Middle frontal gyrus (tissue), 1 donor: ENCODE measurements around the gene PAM.
"Not testable (repeated sequence)": the region's sequence is repeated elsewhere in the genome, so short reads cannot be mapped to it uniquely, and the experiment has no call there.

Experiments
- DNase-seq: peaks from one replicate; pipeline ENCODE4 v3.0.0-alpha.2; 2015; ENCODE audit warnings: low spot score; ENCODE audit errors: extremely low spot score

PAM gene

GRCh38 chr5:103037673-103038455 lies 282.8 kb downstream of the PAM start:
- DNase-seq, result no peak

- DNase-seq, result peak; percentile 33
Observed at GRCh38 chr5:103041071-103041676, 286.1 kb downstream of the PAM start.

GRCh38 chr5:103046706-103047105 lies 291.6 kb downstream of the PAM start:
- DNase-seq, result not testable (repeated sequence)

- no peak for DNase-seq
Observed at GRCh38 chr5:103057208-103058130, 302.4 kb downstream of the PAM start.

- DNase-seq, result no peak
Observed at GRCh38 chr5:103059525-103059924, 304.4 kb downstream of the PAM start.

GRCh38 chr5:103060424-103060954 lies 305.4 kb downstream of the PAM start:
- DNase-seq, result no peak

GRCh38 chr5:103066326-103066725 lies 311.2 kb downstream of the PAM start:
- no peak for DNase-seq

- not testable (repeated sequence) for DNase-seq
Observed at GRCh38 chr5:103073500-103073899, 318.4 kb downstream of the PAM start.

GRCh38 chr5:103075442-103075841 lies 320.3 kb downstream of the PAM start:
- DNase-seq, result no peak
